Suprapubic skin (tissue), 4 donors: ENCODE measurements around the gene TMEM52.

Experiments
- POLR2A ChIP-seq, 2 donors: fragments of 450-650 bp; IDR thresholded peaks; one replicate each; pipeline ENCODE4 v1.6.1; 2017; ENCODE audit warnings: antibody characterized with exemption in 2 of 2, mild to moderate bottlenecking in 2 of 2, moderate library complexity in 2 of 2
- POLR2AphosphoS5 ChIP-seq, 3 donors: sonication (generic); formaldehyde crosslinking; IDR thresholded peaks; one replicate each; pipeline ENCODE4 v1.6.1; 2017; ENCODE audit warnings: antibody characterized with exemption in 3 of 3
- TF ChIP-seq, protein P1 (sequence below), 2 donors: fragments of 200-600 bp in 1 of 2; fragments of 450-650 bp in 1 of 2; sonication (generic) in 1 of 2; IDR thresholded peaks; one replicate each; pipeline ENCODE4 v1.5.1; 2016 to 2019; ENCODE audit warnings: antibody characterized with exemption in 2 of 2, mild to moderate bottlenecking in 1 of 2, moderate library complexity in 1 of 2

DNA sequence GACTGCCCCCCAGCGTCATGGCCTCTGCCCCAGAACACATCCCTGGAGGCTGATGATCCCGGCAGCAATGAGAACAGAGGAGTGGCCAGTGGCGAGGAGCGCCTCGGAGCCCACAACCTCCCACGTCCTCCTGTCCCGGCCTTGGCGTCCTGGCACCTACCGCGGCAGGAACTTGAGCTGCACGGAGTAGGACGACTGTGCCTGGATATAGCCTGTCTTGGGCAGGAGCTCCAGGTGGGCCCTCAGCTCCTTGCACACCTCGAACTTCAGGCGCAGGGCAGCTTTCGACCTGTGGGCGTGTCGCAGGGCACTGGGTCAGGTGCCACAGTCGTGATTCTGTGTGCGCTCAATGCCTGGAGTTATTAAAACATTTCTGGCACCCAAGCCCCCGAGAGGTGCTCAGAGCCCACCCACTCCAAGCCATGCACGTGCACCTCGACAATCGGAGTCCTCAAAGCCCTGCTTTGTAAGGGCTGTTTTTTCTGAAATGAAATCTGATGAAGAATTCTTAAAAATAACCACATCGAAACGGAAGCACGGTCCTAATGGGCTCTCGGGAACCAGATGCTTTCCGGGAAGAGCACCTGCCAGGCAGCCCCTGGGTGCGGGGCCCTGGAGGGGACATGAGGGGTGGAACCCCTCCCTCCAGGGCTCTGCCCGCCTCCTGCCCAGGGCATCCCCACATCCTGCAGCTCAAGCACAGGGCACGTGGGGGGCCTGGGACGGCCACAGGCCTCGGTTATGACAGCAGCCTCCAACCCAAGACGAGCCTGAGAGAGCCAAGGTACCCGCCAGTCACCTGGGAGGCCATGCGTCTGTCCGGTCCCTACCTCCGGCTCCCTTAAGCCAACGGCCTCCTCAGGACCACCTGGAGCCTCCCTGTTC is 23.0 kb upstream of the TMEM52 start:
- TF ChIP-seq, protein P1, sequence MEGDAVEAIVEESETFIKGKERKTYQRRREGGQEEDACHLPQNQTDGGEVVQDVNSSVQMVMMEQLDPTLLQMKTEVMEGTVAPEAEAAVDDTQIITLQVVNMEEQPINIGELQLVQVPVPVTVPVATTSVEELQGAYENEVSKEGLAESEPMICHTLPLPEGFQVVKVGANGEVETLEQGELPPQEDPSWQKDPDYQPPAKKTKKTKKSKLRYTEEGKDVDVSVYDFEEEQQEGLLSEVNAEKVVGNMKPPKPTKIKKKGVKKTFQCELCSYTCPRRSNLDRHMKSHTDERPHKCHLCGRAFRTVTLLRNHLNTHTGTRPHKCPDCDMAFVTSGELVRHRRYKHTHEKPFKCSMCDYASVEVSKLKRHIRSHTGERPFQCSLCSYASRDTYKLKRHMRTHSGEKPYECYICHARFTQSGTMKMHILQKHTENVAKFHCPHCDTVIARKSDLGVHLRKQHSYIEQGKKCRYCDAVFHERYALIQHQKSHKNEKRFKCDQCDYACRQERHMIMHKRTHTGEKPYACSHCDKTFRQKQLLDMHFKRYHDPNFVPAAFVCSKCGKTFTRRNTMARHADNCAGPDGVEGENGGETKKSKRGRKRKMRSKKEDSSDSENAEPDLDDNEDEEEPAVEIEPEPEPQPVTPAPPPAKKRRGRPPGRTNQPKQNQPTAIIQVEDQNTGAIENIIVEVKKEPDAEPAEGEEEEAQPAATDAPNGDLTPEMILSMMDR (IDR thresholded peaks at IDR 0.05) = no peak
- TF ChIP-seq POLR2A (IDR thresholded peaks at IDR 0.05) (no peak), POLR2AphosphoS5 (IDR thresholded peaks at IDR 0.05) (no peak)
